Esophagus squamous epithelium (tissue), 5 donors: ENCODE results near the gene PATL1. TPM values are rescaled to one million over a fixed set of nuclear protein-coding genes. Genes with fewer than 3 reads are reported as not detected.
"Not testable (repeated sequence)": the region's sequence is repeated elsewhere in the genome, so short reads cannot be mapped to it uniquely, and the experiment has no call there.

Source experiments
- DNase-seq: peaks from one replicate; lab custom pipeline; 2025; lab: John Stamatoyannopoulos, UW
- H3K27ac ChIP-seq, 4 donors: fragments of 200-600 bp; sonication (generic); one replicate each; pipeline ENCODE4 v1.5.1; 2016 to 2019; ENCODE audit warnings: mild to moderate bottlenecking in 1 of 4
- H3K27me3 ChIP-seq, 4 donors: fragments of 200-600 bp; sonication (generic); 1 replicate in 3 of 4; 2 replicates in 1 of 4; pipeline versions ENCODE4 v1.5.1 to v1.6.0; 2017 to 2021; ENCODE audit warnings: antibody characterized with exemption in 1 of 4
- H3K36me3 ChIP-seq, 3 donors: fragments of 200-600 bp; sonication (generic); one replicate each; pipeline ENCODE4 v1.5.1; 2016 to 2019
- H3K4me1 ChIP-seq, 3 donors: fragments of 200-600 bp; sonication (generic); one replicate each; pipeline ENCODE4 v1.5.1; 2017 to 2019
- H3K4me3 ChIP-seq, 4 donors: fragments of 200-600 bp; sonication (generic); 1 replicate in 3 of 4; 2 replicates in 1 of 4; pipeline ENCODE4 v1.5.1; 2016 to 2019; ENCODE audit warnings: mild to moderate bottlenecking in 2 of 4, moderate library complexity in 1 of 4
- H3K9me3 ChIP-seq, 3 donors: fragments of 200-600 bp; sonication (generic); one replicate each; pipeline ENCODE4 v1.5.1; 2016 to 2019
- POLR2A ChIP-seq, 4 donors: fragments of 450-650 bp; IDR thresholded peaks; one replicate each; pipeline ENCODE4 v1.6.1; 2017; ENCODE audit warnings: antibody characterized with exemption in 4 of 4, mild to moderate bottlenecking in 4 of 4, moderate library complexity in 3 of 4
- WGBS, 2 donors: methylation state at CpG; one replicate each; pipeline ENCODE4 v1.1.5; 2018; 5-methylcytosine and 5-hydroxymethylcytosine counted together
- intact Hi-C: fragments of 100-400 bp; cut with DNase I; formaldehyde crosslinking; loops from one replicate; pipeline ENCODE4 v1.15.0; 2022
- total RNA-seq, 4 donors: library from RNA; depleted of rRNA; stranded (reverse); fragments of >200 nt; gene quantifications; one replicate each; pipeline ENCODE4 v1.1.0, GENCODE V29; 2016
- TF ChIP-seq, protein P1 (sequence below), 6 experiments: fragments of 450-650 bp in 4 of 6; fragments of 200-600 bp in 2 of 6; sonication (generic) in 2 of 6; IDR thresholded peaks; one replicate each; pipeline ENCODE4 v1.5.1; 2016 to 2019; ENCODE audit warnings: antibody characterized with exemption in 6 of 6, mild to moderate bottlenecking in 4 of 6, moderate library complexity in 4 of 6
- donor health status: DM: yes; HTN: yes; CAD: no.

Gene PATL1
- total RNA-seq, 4 donors from 2014 or later = 11.2 to 17.9 (median 15.3) TPM

DNA sequence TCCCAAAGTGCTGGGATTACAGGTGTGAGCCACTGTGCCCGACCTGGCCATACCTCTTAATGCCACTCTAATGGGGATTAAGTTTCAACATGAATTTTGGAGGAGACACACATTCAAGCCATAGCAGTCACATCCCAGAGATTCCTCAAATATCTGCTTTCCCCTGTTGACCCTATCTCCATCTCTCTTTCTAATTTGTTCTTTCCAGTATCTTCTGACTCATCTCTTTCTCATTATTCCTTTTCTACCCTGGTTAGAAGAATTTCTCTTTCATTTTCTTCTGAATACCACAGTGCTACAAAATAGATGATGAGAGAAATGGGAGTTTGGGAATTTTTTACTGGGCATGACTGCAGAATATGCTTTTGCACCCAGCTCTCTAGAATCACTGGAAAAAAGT lies 39.7 kb upstream of the PATL1 start:
- Histone ChIP-seq H3K4me3 (no peak overlapping the region), H3K27me3 (peaks cover 0 to 3% (median 0%) of the 10 kb centered on the region in 4 donors), H3K4me1 (no peaks in the 10 kb centered on the region), H3K27ac (no peak overlapping the region), H3K9me3 (no peaks in the 10 kb centered on the region), H3K36me3 (no peaks in the 10 kb centered on the region)
- TF ChIP-seq, protein P1, sequence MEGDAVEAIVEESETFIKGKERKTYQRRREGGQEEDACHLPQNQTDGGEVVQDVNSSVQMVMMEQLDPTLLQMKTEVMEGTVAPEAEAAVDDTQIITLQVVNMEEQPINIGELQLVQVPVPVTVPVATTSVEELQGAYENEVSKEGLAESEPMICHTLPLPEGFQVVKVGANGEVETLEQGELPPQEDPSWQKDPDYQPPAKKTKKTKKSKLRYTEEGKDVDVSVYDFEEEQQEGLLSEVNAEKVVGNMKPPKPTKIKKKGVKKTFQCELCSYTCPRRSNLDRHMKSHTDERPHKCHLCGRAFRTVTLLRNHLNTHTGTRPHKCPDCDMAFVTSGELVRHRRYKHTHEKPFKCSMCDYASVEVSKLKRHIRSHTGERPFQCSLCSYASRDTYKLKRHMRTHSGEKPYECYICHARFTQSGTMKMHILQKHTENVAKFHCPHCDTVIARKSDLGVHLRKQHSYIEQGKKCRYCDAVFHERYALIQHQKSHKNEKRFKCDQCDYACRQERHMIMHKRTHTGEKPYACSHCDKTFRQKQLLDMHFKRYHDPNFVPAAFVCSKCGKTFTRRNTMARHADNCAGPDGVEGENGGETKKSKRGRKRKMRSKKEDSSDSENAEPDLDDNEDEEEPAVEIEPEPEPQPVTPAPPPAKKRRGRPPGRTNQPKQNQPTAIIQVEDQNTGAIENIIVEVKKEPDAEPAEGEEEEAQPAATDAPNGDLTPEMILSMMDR (IDR thresholded peaks at IDR 0.05) = no peak
- no peak for TF ChIP-seq POLR2A (IDR thresholded peaks at IDR 0.05)
- WGBS, 2 donors = 33% methylated on average over 1 of the region's 1 CpG
- no peak for DNase-seq
- intact Hi-C loops = no loop called here

DNA sequence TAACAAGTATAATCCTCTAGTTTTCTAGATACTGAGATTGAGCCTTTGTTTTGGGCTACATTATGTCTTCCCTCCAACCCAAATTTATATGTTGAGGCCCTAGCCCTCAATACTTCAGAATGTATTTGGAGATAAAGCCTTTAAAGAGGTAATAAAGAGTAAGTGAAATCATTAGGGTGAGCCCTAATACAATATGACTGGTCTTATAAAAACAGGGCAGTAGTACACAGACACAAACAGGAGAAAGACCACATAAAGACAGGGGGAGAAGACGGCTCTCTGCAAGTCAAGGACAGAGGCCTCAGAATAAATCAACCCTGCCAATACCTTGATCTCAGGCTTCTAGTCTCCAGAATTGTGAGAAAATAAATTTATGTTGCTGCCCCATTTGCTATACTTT lies 38.5 kb upstream of the PATL1 start:
- H3K4me3 ChIP-seq = no peak overlapping the region
- peaks cover 0 to 3% (median 0%) of the 10 kb centered on the region in 4 donors for H3K27me3 ChIP-seq
- H3K4me1 ChIP-seq = no peaks in the 10 kb centered on the region
- no peak for DNase-seq
- H3K9me3 ChIP-seq = no peaks in the 10 kb centered on the region
- no peaks in the 10 kb centered on the region for H3K36me3 ChIP-seq
- TF ChIP-seq POLR2A (IDR thresholded peaks at IDR 0.05) = no peak
- TF ChIP-seq, protein P1 (IDR thresholded peaks at IDR 0.05) = no peak
- intact Hi-C loops = no loop called here
- WGBS, 2 donors = 46 to 54% methylated on average over 1 of the region's 1 CpG
- H3K27ac ChIP-seq = no peak overlapping the region

DNA sequence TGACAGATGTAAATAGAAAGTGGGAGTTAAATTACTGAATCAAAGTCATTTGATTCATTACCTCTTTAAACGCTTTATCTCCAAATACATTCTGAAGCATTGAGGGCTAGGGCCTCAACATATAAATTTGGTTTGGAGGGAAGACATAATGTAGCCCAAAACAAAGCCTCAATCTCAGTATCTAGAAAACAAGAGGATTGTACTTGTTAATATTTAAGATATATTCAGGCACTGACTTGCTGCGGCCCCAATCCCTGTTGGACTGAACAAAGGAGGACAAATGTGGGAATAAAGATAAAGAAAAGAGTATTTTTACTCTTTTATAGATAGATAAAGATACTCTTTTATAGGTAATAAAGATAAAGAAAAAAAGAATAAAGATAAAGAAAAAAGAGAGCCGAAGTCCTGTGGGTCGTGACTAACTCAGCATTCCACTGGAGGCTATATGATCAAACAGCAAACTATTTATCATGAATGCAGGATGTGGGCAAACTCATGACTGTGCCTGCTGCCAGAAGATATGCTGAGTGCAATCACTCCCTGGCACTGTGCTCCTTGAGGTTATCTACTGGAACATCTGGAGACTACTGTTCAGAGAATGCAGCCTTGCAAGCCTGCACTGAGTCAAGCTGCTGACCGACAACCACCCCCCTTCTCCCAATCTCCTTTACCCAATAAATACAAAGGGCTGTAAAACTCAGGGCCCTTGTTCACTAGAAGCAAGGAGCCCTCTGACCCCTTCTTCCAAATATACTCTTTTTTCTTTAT lies 37.9 kb upstream of the PATL1 start:
- H3K36me3 ChIP-seq = no peaks in the 10 kb centered on the region
- no peaks in the 10 kb centered on the region for H3K9me3 ChIP-seq
- no peak overlapping the region for H3K27ac ChIP-seq
- WGBS, 2 donors = 57% methylated on average over 5 of the region's 5 CpGs
- H3K4me1 ChIP-seq = no peaks in the 10 kb centered on the region
- TF ChIP-seq, protein P1 (IDR thresholded peaks at IDR 0.05) = no peak
- TF ChIP-seq POLR2A (IDR thresholded peaks at IDR 0.05) = no peak
- no peak for DNase-seq
- H3K4me3 ChIP-seq = no peak overlapping the region
- peaks cover 0 to 3% (median 0%) of the 10 kb centered on the region in 4 donors for H3K27me3 ChIP-seq
- intact Hi-C loops = no loop called here

DNA sequence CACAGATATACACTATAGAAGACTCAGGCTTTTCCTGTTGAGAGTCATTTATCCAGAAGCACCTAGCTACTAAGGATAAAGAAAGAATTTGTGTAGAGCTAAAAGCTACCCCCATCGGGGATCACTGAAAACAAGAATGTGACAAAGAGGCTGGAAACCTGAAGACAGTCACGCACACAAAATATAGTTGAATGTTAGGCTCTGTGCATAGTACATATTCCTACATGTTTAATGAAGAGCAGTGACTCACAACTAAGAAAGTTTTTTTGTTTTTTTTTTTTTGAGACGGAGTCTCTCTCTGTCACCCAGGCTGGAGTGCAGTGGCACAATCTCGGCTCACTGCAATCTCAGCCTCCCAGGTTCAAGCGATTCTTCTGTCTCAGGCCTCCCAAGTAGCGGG lies 36.5 kb upstream of the PATL1 start:
- Histone ChIP-seq H3K4me3 (no peak overlapping the region), H3K36me3 (no peaks in the 10 kb centered on the region), H3K27me3 (peaks cover 0 to 3% (median 0%) of the 10 kb centered on the region in 4 donors), H3K27ac (no peak overlapping the region), H3K9me3 (no peaks in the 10 kb centered on the region), H3K4me1 (no peaks in the 10 kb centered on the region)
- intact Hi-C loops = no loop called here
- WGBS, 2 donors = 77% methylated on average over 6 of the region's 6 CpGs
- TF ChIP-seq POLR2A (IDR thresholded peaks at IDR 0.05) = no peak
- TF ChIP-seq, protein P1 (IDR thresholded peaks at IDR 0.05) = no peak
- DNase-seq = no peak

DNA sequence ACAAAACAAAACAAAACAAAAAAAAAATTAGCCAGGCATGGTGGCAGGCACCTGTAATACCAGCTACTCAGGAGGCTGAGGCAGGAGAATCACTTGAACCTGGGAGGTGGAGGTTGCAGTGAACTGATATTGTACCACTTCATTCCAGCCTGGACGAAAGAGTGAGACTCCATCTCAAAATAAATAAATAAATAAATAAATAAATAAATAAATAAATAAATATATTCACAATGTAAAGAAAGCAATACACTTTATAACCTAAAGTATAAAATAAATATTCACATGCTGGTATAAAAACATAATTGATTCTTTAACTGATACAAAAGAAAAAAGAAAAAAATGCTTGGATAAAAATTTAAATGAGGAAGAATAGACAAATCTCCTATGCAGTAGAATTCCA lies 34.7 kb upstream of the PATL1 start:
- DNase-seq, intact Hi-C loops, H3K9me3 ChIP-seq, H3K4me3 ChIP-seq, H3K27ac ChIP-seq, H3K36me3 ChIP-seq, H3K27me3 ChIP-seq, H3K4me1 ChIP-seq: not testable (repeated sequence)
- WGBS, 2 donors = 87 to 100% methylated on average over 1 of the region's 1 CpG

DNA sequence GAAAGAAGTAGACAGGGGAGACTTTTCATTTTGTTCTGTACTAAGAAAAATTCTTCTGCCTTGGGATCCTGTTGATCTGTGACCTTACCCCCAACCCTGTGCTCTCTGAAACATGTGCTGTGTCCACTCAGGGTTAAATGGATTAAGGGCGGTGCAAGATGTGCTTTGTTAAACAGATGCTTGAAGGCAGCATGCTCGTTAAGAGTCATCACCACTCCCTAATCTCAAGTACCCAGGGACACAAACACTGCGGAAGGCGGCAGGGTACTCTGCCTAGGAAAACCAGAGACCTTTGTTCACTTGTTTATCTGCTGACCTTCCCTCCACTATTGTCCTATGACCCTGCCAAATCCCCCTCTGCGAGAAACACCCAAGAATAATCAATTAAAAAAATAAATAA lies 31.3 kb upstream of the PATL1 start:
- 60 to 89% methylated on average over 2 to 4 of the region's 5 CpGs for WGBS, 2 donors
- H3K4me1 ChIP-seq, H3K4me3 ChIP-seq, DNase-seq, H3K27me3 ChIP-seq, intact Hi-C loops, H3K36me3 ChIP-seq, H3K9me3 ChIP-seq, H3K27ac ChIP-seq: not testable (repeated sequence)
